GM15510 (cell line): Measurements from ENCODE around the gene EHD1.
A peak's percentile ranks its signal among the peaks of the same experiment; 100 is the strongest.

Experiments used
- POLR2A ChIP-seq: IDR thresholded peaks from 3 replicates; pipeline ENCODE4 v1.6.1; 2011; ENCODE audit warnings: borderline replicate concordance; ENCODE audit not compliant: insufficient read length; ENCODE audit errors: extremely low read depth

The EHD1 gene

DNA sequence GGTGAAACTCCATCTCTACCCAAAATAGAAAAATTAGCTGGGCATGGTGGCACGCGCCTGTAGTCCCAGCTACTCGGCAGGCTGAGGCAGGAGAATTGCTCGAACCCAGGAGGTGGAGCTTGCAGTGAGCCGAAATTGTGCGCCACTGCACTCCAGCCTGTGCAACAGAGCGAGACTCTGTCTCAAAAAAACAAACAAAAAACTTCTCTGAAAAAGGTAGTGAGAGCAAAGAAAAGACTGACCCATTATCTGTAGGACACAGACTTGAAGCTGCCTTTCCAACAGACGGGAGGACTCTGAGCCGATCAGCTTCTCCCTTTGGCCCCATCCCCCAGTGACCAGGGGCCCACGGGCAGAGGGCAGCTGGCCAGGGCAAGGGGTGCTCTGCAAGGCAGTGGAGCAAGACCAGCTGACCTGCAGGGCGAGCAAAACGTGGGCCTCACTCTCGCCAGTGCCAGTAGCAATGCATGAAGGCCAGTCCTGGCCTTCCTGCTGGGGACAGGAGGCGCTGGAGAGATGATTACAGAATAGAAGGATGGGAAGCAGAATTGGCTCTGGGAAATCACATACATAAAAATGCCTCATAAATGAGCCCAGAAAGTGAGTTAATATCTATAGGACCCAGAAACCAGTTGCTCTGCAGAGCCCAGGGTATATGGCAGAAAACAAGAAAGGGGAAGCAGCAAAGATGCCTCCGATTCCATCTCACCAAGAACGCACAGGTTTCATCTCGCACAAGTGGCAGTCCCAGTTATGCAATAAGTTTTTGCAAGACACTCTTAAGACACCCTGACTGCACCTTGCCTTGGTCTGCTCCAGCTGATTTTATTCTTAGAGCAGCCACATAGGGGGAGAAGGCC is 2.8 kb downstream of the EHD1 start:
- TF ChIP-seq POLR2A: peak; percentile 24

DNA sequence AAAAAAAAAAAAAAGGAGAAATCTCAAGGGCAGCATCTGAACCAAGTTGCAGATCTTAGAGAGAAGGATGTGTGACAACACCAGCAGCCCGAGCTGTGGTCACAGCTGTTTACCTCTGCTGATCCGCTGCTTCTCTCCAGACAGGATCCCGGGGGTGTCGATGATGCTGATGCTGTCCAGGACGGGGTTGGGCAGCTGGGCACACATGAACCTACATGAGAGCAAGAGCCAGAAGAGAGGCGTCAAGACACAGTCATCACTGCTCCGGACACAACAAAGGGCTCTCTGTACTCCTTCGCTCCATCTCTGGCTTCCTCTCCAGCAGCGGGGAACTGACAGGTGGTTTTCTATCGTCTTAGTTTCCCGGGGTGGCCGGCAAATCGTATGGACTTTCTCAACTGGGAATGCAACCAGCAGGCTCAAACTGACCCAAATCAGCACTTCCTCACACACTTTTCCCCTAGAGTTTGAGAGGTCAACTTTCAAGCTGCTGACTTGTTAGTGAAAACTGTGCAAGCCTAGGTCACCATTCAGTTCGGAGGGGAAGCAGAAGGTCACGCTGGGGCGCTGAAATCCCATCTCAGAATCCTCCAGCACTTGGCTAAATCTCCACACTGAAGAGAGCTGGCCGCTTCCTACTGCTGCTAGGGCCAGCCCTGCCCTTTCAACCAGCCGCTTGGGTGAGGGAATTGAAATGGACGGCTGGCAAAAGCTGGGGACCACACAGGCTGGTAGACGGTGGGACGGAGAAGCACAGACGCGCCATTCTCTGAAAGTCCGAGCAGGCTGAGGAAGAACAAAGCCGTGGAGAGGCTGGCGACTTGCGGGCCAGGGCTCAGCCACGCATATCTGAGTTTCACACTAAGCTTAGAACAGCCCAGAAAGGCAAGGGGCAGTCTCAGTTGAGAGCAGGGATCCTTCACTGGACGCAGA is 3.8 kb downstream of the EHD1 start:
- no peak for TF ChIP-seq POLR2A

DNA sequence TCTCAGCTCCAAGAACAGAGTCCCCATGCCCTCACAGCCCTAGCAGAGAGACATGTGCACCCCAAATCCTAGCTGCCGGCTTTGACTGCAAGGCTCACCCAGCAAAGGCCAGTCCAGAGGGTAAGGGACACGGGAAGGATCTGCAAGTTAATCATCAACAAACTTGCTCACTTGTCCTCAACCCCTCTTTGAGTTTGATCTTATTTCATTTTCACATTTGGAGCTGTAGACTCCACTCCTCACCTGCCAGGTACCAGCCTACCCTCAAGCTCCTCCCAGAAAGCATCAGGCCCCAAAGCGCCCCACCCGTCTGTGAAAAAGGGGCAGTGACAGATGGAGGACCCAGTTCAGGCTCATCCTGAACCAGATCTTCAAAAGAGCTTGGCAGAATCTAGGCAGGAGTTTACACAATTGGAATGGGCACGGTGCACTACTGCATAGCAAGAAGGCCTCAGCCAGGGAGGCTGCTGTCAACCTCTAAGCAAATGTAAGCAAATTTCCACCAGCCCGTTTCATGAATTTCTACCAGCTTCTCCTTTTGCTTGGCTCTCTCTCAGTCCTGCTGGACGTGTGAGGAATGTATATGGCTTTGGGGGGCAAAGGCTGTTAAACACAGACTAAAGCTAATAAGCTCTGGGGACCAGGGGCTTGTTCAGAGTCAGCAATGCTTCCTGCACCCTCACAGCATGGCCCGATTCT is 5.5 kb downstream of the EHD1 start:
- no peak for TF ChIP-seq POLR2A

DNA sequence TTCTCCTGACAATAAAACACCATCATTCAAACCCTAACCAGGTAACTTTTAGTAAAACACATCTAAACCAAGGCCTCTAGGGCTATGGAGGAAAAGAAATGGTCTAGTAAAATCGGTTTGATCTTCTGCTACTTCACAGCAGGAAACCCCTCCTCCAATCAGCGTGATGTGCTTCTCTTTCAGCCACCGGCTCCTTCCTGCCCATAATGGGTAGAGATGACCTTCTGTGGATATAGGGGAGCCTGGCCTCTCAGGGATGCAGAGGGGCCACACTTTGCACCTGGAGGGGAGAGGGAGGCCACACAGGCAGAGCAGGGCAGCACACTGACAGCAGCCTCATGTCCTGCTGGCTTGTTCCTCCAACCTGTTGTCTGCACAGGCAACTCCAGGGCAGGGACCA is 6.9 kb downstream of the EHD1 start:
- no peak for TF ChIP-seq POLR2A

DNA sequence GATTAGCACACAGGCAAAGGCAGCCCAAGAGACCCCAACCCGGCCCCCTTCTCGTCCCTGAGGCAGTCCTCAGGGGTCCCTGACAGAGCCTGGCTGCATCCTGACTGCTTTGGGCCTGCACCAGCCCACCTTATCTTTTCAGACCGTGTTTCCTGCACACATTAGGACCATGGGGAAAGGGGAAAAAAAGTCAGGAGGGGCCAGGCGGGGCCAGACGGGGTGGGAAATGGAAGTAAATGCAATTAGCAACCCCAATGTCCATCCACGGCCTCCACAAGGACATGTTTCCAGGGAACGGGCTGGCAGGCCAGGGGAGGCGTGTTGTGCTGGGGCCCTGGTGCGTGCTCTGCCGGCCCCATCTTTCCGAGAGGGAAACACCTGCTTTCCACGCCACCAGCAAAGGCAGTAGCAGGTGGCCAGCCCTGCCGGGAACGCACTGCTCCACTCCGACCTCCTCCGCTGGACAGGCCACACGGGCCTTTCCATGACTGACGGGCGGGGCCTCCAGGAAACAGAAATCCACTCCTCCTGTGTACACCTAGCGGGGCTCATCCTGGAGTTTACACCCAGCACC is 7.4 kb downstream of the EHD1 start:
- TF ChIP-seq POLR2A: no peak

DNA sequence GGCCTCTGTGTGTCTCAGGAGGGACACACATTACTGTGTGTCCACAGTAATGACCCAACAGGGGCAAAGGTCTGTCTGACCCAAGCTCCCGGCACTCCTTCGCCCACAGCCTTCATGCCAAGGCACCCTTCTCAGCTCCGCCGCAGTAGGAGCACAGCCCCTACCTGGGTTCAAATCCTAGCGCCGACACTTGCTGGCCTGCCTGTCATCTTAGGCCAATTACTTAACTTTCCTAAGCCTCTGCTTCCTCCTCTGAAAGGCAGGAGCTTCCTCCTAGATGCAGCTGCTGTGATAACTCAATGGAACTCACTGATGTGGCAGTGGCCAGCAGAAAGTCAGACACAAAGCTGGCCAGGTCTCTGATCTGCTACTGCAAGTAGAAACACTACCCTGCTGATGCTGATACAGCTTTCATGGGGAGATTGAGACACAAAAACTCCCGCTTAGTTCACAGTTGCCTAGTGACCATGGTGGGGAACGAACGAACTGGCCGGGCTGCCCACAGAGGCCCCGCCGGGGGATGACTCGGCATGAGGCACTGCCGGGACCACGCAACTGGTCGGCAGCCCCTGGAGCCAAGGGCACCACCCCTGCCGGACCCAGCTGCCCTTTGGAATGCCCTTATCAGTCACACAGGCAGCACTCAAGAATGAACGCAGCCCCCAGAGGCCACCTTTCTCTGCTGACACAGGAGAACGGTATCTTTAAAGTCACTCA is 8.1 kb downstream of the EHD1 start:
- TF ChIP-seq POLR2A: peak; percentile 16

DNA sequence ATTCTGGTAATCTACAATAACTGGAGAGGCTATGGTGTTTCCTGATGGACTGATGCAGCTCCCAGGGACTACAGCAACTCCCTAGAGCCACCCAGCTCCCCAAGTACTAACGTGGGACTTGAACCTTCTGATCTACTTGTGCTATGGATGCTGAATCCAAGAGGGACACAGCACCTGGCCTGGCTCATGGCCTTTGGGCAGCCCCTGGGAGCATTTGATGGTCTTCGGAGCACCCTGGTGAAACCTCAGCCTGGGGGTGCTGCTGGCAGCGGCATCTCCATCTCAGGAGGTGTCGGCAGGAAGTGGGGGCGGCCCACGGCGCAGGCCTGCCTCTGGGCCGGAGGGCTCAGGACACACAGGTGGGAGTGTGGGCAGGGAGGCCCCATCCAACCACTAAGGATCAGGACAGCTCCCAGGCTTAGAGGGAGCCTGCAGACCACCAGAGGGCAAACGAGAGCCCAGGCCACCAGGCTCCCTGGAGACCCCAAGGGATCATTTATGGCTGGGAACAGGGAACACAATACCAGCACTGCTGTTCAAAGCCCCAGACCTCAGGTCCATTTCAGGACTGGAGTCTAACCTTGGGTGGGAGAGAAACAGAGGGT is 8.7 kb downstream of the EHD1 start:
- TF ChIP-seq POLR2A: no peak

DNA sequence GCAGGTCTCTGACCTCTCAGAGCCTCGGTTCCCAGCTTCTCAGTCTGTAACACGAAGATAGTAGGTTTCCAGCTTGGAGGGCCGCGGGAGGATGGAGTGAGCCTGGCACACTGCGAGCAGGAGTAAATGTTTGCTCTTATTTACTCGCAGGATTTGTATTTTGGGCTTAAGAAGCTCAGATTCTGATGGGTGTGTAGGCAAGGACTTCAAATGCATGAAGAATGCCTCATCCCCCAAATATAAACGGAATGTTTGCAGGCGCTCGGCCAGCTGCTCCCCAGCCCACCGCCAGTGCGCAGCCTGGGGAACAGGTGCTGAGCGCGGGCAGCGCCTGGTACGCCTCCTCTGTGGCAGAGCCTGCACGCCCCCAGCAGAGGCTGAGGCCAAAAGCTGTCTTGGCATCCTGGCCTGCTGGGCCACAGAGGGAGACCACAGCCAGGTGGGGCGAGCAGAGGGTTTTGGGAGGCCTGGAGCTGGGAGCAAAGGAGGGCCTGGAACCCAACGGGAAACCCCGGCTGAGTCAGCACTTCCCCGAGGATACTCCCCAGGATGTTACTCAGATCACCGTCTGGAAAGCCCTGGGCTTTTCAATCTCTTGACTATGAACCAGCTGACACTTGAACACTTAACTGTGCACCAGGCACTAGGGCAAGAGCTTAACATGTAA is 9.4 kb downstream of the EHD1 start:
- no peak for TF ChIP-seq POLR2A

DNA sequence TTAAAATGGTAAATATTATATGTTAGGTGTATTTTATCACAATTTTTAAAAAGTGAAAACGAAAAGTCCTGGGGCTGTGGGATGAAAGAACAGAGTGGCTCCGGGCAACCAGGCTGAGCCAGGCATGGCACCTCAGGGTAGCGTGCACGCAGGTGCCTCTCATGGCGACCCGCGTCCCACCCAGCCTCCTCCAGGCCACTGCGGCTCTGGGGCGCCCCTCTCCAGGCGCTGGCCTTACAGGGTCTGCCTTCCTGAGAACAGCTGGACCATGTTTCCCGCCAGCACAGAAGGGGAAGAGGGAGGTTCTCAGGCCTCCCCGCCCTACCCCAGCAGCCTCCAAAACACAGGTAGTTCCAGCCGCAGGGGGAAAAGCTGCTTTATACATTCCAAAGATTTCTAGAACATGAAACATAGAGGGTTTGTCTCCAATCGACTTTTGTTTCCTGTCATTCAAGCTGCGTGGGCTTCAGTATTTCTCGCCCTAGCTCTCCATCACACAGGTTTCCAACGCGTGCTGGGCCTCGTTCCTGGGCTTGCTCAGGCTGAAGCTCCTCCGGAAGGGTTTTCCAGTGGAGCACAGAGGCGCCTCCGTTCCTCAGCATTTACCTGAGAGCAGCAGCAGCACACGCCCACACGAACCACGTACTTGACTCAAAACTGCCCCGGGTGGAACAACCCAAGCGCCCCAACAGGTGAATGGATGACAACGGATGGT is 10.5 kb downstream of the EHD1 start:
- TF ChIP-seq POLR2A: no peak

DNA sequence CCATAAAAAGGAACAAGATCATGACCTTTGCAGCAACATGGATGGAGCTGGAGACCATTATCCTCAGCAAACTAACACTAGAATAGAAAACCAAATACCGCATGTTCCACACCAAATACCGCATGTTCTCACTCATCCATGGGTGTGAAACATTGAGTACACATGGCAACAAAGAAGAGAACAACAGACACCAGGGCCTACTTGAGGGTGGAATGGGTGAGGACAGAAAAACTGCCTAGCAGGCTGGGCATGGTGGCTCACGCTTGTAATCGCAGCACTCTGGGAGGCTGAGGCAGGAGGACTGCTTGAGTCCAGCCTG is 12.3 kb downstream of the EHD1 start:
- no peak for TF ChIP-seq POLR2A

DNA sequence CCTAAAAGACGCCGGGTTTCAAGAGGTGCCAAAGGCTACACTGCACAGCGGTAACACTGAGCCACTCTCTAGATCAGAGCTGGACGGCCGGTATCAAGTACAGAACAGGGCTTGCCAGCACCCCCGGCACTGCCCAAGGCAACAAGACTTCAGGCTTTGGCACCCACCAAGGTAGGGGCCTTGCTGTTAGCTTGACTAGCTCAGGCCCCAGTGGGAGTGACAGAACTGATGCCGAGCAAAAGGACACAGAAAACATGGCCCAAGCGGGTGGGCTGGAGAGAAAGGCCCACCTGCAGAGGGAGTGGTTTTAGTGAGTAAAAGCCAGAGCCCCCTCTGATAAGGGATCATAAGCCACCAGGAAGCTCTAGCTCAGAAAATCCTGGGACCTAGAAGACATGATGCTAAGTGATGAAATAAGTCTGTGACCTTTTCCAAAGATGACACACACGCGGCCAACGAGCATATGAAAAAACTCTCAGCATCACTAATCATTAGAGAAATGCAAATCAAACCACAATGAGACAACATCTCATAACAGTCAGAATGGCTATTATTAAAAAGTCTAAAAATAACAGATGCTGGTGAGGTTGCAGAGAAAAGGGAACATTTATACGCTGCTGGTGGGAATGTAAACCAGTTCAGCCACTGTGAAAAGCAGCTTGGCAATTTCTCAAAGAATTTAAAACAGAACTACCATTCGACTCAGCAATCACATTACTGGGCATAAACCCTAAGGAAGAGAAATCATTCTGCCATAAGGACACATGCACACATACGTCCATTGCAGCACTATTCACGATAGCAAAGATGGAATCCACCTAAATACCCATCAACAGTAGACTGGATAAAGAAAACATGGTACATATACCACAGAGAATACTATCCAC is 12.9 kb downstream of the EHD1 start:
- TF ChIP-seq POLR2A: no peak
